ENCODE measurements around the gene TGFB2.

GRCh38 chr1:218402786-218403120, 57.6 kb downstream of the TGFB2 start:
- no peak for TF ChIP-seq POLR2AphosphoS5 (IDR thresholded peaks at IDR 0.05; ENCODE audit: low read depth)
- TF ChIP-seq CTCF (IDR thresholded peaks at IDR 0.05; ENCODE audit: insufficient read depth, low read length), result no peak
- no peak for TF ChIP-seq SPI1 (IDR thresholded peaks at IDR 0.05; ENCODE audit: borderline replicate concordance, low read depth)
- no peak for TF ChIP-seq REST (IDR thresholded peaks at IDR 0.05; ENCODE audit: insufficient replicate concordance, low read depth)
